HG02623 (cell line): Measurements from ENCODE around the gene APBA2.

Experiments
- ATAC-seq: cut with Tn5 transposase; IDR thresholded peaks from one replicate; pipeline ENCODE4 v1.9.1; 2021; ENCODE audit warnings: moderate library complexity; ENCODE audit not compliant: unreplicated experiment

APBA2 gene

DNA sequence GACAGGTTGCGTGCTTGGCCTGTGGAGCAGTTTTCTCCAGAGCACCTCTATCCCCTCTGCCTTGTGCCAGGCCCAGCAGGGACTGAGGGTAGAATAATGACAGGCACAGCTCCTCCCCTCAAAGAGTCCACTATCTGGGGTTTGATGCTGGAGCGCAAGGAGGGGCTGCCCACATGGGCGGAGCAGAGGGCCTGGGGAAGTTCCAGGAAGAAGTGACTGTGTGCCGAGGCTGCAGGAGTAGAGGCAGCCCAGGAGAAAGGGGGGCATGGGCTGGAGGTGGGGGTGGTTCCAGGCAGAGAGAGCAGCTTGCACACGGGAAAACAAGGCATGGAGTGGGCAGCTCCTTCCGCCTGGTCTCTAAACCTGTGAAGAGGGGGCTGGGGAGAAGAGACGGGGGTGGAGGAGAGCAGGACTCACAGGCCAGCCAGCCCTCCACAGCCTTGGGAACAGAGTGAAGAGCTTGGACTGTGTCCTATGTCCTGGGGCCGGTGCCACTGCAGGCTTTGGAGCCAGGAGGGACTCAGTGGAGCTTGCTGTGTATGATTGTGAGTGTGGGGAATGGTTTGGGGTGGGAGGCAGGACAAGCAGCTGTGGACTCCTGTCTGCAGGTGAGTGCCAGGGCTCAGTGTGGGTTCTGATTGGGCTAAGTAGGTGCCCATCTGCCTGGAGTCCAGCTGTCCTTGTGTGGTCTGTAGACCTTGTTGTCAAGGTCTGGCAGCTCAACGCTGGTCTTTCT lies 48.1 kb downstream of the APBA2 start:
- ATAC-seq = no peak

DNA sequence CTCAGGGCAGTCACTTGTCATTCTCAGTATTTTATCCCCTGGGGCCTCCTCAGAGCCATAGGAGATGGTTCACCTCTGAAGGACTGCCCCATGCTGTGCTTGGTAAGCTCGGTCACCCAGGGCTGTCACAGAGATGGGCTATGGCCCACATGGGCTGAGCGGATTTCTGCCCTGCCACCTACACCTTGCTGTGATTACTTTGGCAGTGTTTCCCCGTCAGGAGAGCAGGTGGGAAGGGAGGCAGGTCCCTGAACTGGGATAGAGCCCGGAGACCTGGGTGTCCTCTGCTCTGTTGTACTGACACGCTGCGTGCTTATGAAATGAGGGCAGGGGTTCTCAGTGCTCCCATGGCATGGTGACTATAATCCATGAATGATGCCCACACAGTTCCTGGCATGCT lies 48.9 kb downstream of the APBA2 start:
- no peak for ATAC-seq

DNA sequence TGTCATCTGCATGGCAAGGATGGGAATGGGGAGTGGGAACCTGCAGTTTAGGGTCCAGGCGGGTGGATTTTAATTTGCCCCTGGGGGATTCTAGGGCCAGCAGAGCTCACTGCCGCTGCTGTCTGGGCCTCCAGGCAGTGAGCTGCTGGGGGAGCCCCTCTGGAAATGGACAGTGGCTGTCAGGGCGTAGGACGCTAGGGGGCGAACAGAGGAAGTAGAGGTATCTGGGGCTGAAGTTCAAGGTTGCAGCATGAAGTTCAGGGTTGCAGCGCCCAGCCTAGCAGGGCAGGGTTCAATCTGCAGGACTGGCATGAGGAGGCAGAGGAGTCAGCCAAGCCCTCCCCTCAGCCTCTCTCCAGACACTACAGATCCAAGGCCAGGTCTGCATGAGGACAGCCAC lies 49.5 kb downstream of the APBA2 start:
- ATAC-seq = no peak

DNA sequence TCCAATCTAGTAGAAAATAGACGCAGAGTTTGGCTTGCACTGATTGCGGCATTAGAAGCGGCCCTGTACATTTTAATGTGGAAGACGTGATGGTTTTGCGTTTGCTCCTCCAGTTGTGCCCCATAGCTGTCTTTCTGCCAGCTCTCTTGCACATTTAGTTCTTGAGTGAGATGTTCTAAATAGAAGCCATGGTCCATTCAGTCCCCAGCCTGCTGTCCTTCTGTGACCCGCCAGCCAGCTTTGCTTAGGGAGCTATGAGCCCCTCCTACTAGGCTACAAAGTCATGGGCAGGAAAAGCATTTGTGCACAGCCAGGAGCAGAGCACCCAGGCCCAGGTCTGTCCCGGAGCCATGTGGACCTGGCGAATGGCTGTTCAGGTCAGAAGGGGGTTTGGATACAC lies 50.3 kb downstream of the APBA2 start:
- ATAC-seq = no peak

DNA sequence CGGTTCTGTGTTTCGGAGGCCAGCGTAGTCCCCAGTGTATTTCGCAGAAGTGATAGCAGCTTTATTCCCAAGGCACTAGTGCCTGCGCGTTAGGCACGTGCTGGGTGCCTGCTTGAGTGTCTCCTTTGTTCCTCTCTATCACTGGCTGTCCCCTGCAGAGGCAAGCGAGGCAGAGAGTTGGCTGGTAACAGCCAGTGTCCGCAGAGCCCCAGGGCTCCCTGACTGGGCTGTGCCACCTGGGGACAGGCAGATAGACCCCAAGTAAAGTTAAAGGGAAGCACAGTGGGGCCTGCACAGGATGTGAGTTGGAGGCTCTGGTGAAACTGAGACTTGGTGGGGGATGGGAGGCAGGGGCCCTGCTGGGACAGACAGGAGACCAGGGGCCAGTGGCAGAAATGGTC lies 50.7 kb downstream of the APBA2 start:
- no peak for ATAC-seq

DNA sequence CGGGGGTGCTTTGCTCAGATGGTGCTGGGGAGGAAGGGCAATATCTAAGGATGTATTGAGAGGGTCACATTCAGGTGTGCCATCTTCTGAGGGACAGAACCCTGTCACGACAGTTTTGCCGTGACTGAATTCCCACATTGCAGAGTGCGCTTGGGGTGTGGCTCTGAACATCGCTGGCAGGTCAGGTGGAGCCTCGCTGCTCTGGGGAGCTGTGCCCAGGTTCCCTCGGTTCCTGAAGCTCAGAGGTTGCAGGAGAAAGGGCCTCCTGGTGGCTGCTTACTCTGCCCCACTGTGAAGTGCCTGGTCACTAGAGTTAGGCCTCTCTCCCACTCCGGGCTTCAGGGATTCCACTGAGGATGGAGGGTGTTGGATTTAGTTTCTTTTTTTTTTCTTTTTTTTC lies 51.5 kb downstream of the APBA2 start:
- ATAC-seq = no peak

DNA sequence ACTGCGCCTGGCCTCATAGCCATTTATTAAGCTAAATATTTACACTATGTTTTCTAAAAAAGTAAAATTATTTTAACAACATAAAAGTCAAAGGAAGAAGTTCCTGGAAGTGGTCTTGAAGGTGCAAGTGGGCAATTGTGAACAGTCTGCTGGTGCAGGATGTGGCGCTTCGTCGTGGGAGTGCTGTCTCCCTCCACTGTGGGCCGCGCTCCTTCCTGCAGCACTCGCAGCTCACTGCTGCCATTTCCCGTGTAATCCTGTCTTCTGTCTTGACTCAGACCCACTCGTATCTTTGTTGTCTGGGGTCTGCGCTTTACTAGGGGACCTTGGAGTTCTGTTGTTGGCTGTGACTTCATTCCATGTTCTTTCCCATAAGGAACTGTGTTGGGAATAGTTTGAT lies 56.3 kb downstream of the APBA2 start:
- ATAC-seq = no peak

DNA sequence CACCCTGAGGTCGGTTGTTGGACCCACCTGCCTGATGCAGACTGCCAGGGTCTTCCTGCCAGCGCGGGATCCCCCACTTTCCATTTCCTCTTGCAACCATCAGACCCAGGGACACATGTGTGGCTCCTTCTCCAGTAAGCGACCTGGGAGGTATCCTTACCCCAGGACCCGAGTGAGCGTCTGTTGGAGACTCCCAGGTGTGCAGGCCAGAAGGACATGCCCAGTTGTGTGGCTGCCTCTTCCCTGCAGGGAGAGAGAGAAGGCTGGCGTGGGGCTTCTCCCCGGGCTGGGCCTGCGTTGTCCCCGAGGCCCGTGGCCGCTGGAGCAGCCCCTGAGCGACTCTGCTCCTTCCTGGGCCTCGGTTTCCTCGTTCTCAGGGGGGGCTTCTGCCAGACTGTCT lies 56.8 kb downstream of the APBA2 start:
- ATAC-seq = no peak

DNA sequence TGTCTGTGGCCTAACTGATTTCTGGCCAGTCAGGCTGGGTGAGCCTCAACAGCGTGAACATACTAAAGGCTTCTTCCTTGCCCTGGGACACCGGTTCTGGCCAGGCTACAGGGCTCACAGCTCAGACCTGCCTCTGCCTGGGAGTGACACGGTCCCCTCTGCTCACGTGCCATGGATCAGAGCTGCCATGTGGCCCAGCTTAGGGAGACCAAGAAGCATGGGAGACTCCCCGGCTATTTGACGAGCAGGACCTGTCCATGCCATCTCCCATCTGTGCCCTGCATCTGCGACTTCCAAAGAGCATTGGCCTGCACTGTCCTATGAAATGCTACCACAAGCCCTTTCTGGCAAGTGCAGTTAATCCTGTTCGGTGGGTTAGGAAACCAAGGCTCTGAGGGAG lies 57.4 kb downstream of the APBA2 start:
- no peak for ATAC-seq

DNA sequence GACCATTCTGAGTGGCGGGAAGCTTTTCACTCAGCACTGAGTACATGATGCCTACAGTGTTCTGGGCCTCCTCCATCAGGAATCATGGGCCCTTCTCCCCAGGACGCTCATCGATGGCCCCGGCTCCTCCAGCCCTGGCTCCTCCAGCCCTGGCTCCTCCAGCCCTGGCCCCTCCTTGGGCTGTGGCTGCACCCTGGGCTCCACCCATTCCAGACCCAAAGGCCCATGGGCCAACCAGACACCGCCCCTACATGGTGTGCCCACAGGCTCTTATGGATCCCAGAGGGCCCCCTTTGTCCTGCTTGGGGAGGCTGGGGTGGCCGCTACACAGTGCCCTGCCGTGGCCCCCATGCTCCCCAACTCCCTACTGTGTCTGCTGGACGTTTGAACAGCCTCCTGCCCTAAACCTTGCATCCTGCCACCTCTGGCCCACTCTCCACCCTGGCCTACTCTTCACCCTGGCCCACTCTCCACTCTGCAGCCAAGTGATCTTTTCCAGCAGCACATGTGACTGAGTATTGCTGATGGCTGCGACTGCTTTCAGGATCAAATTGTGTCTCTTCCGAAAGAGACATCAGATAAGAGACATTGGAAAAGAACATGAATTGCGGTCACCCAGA lies 57.9 kb downstream of the APBA2 start:
- no peak for ATAC-seq

DNA sequence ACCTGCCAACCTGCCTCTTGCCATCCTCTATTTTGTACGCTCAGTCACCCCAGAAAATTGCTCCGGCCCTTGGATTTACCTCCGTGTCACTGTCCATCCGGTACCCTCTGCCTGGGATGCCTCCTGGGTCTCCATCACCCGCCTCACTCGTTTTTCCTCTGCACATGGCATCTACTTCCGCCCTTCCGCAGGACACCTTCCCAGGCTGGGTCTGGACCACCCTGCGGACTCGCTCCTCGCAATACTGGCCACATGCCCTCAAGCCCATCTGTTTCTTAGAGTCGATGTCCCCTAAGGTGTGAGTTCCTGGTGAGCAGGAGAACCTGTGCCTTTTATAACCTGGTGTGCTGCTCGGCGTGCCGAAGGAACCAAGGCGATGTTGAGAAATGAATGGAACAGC lies 58.5 kb downstream of the APBA2 start:
- no peak for ATAC-seq

DNA sequence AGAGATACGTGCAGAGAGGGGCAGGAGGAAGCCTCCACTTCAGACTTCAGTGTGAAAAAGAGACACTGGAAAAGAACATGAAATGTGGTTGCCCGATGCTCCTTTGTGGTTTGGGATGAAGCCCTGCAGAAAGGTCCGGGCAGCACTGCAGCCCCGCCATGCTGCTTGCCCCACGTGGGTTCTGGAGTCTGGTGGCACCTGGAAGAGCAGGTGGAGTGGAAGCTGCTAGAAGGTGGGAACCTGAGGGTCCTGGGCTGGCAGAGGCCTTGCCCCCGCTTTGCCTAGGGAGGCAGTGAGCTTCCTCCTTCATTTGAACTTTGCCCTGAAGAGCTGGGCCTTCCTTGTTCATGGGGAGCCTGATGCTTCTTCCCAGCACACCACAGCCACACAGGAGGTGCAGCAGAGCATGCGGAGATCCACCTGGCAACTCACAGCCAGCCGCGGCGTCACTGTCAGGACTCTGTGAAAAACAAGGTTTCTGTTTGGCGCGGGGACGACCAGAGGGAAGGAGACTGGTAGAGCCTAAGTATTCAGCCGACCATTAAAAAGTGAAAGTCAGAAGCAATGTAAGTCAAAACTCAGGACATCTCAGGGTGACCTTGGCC lies 59.0 kb downstream of the APBA2 start:
- no peak for ATAC-seq

DNA sequence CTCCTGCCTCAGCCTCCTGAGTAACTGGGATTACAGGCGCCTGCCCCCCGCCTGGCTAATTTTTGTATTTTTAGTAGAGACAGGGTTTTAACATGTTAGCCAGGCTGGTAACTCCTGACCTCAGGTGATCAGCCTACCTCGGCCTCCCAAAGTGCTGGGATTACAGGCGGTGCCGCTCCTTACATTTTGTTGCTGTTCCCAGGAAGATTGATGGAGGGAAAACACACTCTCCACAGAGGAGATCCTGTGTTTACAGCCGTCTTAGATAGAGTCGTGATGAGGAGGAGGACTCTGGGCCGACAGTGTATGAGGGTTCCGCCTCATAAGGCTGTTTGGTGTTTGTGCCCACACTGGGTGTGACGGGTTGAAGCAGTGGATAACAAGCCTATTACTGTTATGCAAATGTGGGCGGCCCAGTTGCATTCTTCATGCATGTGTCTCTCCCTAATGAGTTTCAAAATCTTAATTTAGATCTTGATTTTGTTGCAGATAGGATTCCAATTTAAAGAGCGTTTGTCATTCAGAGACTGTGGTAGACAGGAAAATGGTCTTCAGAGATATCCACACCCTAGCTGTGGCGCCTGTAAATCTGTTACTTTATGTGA lies 60.0 kb downstream of the APBA2 start:
- ATAC-seq = no peak

DNA sequence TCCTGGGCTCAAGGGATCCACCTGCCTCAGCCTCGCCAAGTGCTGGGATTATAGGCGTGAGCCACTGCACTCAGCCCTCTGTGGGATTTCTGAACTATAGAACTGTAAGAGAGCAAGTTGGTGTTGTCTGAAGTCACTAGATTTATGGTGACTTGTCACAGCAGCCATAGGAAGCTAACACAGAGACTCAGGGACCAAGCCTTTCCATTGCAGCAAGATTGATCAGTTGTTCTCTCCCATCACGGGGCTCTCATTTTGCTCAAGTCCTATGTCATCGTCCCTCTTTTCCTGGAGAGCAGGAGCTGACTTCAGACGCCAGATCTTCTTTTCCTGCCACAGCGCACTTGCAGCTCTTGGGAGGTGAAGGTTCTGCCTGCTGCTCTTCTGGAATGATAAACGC lies 61.0 kb downstream of the APBA2 start:
- no peak for ATAC-seq

DNA sequence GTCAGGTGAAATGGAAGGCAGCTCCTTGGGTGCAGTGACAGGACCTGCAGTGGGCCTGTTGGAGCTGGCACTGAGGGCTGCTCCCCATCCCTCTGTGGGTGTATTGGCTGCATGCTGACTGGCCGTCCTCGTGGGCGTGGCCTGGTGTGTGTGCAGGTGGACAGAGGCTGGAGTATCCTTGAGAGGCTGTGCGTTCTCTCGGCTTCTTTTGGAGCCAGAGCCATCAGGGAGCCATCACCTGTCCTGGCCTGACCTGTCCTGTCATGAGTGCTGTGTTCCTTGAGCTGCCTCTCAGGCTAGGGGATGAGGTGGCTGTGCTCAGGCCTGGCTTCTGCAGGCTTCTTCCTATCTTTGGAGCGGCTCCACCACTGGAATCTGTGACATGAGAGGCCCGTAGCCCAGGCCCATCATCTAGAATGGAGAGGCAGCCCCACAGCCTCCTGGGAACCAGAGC lies 61.5 kb downstream of the APBA2 start:
- no peak for ATAC-seq

DNA sequence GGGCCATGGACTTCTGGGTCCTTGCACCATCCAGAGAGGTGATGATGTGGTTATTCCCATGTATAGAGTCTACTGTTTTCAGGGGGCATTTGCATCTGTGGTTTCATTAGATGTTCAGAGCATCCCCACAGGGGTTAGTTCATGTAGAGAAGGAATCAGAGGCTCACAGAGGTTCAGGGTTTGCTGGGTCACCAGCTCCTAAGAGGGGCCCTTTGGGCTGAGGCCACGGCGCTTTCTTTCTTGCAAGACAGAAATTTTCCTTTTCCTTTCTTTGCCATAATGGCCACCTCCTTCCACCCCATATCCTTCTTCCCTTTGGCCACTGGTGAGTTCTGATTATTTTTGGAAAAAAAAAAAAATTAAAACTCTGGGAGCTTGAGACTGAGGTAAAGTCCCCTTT lies 62.3 kb downstream of the APBA2 start:
- ATAC-seq = no peak

DNA sequence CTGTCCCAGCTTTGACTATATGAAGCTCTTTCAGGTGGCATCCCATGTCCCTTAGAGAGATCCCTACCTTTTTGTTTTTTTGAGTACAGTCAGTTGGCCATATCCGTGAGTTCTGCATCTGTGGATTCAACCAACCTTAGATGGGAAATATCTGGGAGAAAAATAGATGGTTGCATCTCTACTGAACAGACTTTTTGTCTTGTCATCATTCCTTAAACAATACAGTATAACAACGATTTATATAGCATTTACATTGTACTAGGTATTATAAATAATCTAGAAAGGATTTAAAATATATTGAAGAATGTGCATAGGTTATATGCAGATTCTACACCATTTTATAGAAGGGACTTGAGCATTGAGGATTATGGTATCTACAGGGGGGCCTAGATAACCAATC lies 65.1 kb downstream of the APBA2 start:
- no peak for ATAC-seq

DNA sequence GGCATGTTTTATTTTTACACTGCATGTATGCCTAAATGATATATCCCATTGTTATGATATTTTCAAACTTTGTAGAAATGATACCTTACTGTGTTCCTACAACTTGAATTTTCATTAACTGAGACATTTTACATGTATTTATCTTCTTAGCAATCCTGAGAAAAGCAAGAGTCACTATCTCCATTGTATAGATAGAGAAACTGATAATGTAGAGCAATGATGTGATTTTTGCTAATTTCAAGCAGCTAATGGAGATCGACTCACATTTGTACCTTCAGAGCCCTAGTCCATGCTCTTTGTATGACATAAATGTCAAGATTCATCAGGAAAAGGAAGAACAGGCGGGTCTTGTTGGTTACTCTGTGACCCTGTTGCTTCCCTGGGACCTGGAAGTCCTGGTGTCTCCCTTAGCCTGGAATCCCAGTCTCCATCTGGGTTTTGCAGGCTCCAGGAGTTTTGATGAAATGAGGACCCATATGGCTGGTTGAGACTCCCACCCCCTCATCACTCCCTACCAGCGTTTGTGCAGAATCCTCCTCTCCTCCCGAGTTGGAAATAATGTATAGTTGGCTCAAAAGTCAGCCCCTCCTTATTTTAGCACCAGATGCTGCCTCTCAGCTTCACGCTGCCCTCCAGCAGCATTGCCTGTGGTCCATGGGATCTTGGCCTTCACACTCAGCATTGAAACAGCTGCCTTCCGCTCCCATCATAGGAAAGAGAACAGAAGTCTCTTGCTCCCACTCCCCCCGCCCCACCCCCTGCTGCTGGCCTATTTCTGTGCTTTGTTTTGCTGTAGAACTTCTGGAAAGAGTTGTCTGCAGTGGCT lies 67.1 kb downstream of the APBA2 start:
- no peak for ATAC-seq

DNA sequence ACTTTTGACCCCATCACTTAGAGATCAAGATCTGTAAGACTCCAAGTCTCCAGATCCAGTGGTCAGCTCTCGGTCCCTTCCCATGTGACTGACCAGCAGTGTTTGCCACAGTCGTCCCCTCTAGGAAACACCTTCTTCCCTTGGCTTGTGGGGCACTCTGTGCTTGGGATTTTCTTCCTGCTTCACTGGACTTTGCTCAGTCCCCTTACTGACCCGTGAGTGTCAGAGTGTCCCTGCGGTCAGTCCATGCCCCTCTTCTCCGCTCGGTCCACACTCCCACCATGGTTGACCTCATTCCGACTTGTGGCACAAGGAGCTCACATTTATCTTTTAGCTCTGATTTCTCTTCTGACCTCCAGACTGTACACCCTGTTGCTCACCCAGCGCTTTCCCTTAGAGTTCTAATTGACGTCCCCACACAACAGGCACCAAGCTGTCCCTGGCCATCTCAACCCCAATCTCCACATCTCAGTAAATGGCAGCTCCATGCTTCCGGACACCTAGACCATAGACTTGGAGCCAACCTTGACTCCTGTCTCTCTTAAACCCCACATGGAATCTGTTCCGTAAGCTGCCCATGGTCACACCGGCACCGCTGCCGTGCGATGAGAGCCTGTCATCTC lies 67.9 kb downstream of the APBA2 start:
- ATAC-seq = no peak

DNA sequence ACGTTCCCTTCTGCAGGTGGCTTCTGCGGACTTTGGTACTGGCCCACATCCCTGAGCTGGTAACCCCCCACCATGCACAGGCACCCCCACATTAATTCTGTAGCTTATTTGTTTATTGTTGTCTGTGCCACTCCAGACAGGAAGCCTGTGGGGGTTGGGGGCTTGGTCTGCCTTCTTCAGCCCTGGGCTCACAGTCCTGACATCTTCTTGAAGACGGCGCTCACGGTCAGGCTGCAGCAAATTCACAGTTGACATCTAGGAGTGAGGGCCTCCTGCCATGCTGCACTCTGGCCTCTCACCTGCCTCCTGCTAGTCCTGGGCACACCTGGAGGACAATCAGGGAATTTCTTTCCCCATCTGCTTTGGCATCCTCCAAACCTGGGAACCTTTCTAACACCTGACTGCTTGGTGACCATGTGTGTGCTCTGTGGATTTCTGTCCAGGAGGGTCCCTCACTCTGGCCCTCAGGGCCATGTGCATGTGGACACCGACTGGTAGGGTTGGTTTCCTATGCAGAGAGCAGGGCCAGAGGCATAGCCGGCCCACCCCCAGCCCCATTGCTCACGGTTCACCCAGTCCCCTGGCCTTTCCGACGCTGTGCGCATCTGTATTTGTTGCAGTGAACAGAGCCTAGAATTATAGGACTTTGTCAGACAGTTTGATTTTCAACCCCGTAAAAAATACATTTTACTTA lies 68.8 kb downstream of the APBA2 start:
- ATAC-seq = no peak
